ENCODE data around the gene FOXB2. TPM values are rescaled to one million over a fixed set of nuclear protein-coding genes. Genes with fewer than 3 reads are reported as not detected.
A peak's percentile ranks its signal among the peaks of the same experiment; 100 is the strongest.

The FOXB2 gene
- total RNA-seq, 4 donors from 2014 or later: not detected

- intact Hi-C loops (cut with DNase I): no loop called here
- 74% methylated on average over 9 of the region's 10 CpGs for WGBS
- Histone ChIP-seq H3K36me3 (no peaks in the 10 kb centered on the region), H3K4me3 (no peak overlapping the region), H3K27ac (replicated peaks in 1 of 4) (no peak overlapping the region), H3K4me1 (peaks cover 32 to 44% (median 36%) of the 10 kb centered on the region in 4 donors), H3K9me3 (no peaks in the 10 kb centered on the region), H3K27me3 (peaks cover 16 to 89% (median 54%) of the 10 kb centered on the region in 4 donors)
- DNase-seq (ENCODE audit: extremely low spot score): peak; percentile 91
- TF ChIP-seq, protein P1, sequence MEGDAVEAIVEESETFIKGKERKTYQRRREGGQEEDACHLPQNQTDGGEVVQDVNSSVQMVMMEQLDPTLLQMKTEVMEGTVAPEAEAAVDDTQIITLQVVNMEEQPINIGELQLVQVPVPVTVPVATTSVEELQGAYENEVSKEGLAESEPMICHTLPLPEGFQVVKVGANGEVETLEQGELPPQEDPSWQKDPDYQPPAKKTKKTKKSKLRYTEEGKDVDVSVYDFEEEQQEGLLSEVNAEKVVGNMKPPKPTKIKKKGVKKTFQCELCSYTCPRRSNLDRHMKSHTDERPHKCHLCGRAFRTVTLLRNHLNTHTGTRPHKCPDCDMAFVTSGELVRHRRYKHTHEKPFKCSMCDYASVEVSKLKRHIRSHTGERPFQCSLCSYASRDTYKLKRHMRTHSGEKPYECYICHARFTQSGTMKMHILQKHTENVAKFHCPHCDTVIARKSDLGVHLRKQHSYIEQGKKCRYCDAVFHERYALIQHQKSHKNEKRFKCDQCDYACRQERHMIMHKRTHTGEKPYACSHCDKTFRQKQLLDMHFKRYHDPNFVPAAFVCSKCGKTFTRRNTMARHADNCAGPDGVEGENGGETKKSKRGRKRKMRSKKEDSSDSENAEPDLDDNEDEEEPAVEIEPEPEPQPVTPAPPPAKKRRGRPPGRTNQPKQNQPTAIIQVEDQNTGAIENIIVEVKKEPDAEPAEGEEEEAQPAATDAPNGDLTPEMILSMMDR (IDR thresholded peaks at IDR 0.05): no peak
- TF ChIP-seq POLR2AphosphoS5 (IDR thresholded peaks at IDR 0.05) (no peak), POLR2A (IDR thresholded peaks at IDR 0.05; ENCODE audit: low read depth) (no peak), EP300 (IDR thresholded peaks at IDR 0.05) (no peak)
These were observed 4.3 kb downstream of the FOXB2 start for GRCh38 chr9:77023726-77024125.

GRCh38 chr9:77024776-77025545 lies 5.5 kb downstream of the FOXB2 start:
- no peak overlapping the region for H3K4me3 ChIP-seq
- DNase-seq (ENCODE audit: extremely low spot score): peak; percentile 84
- peaks cover 22 to 32% (median 24%) of the 10 kb centered on the region in 4 donors for H3K4me1 ChIP-seq
- WGBS: 85% methylated on average over 3 of the region's 3 CpGs
- H3K36me3 ChIP-seq: no peaks in the 10 kb centered on the region
- no peak overlapping the region for H3K27ac ChIP-seq (replicated peaks in 1 of 4)
- intact Hi-C loops (cut with DNase I): no loop called here
- H3K9me3 ChIP-seq: no peaks in the 10 kb centered on the region
- no peak for TF ChIP-seq POLR2A (IDR thresholded peaks at IDR 0.05; ENCODE audit: low read depth)
- TF ChIP-seq EP300 (IDR thresholded peaks at IDR 0.05): no peak
- TF ChIP-seq, protein P1 (IDR thresholded peaks at IDR 0.05): no peak
- no peak for TF ChIP-seq POLR2AphosphoS5 (IDR thresholded peaks at IDR 0.05)
- peaks cover 16 to 77% (median 42%) of the 10 kb centered on the region in 4 donors for H3K27me3 ChIP-seq

DNA sequence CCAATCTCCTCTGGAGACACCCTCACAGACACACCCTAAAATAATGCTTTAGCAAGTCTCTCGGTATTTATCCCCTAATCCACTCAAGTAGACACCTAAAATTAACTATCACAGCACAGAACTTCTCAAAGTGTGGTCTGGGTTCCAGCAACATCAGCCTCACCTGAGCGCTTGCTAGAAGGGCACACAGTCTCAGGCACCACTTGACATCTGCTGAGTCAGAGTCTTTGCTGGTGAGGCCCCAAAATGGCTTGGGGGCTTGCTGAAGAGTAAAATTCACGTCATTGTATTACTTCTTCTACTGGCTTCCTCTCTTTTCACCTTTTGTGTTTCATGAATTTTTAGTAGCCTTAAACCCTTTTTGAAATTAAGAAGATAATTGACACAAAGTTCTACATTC lies 9.0 kb downstream of the FOXB2 start:
- 45% methylated on average over 3 of the region's 3 CpGs for WGBS
- no peak for DNase-seq (ENCODE audit: extremely low spot score)
- no peaks in the 10 kb centered on the region for H3K4me1 ChIP-seq
- peaks cover 0 to 41% (median 9%) of the 10 kb centered on the region in 4 donors for H3K27me3 ChIP-seq
- intact Hi-C loops (cut with DNase I): no loop called here
- H3K9me3 ChIP-seq: no peaks in the 10 kb centered on the region
- H3K27ac ChIP-seq (replicated peaks in 1 of 4): no peak overlapping the region
- H3K36me3 ChIP-seq: no peaks in the 10 kb centered on the region
- H3K4me3 ChIP-seq: no peak overlapping the region
- TF ChIP-seq, protein P1 (IDR thresholded peaks at IDR 0.05): no peak
- TF ChIP-seq POLR2A (IDR thresholded peaks at IDR 0.05; ENCODE audit: low read depth): no peak
- TF ChIP-seq POLR2AphosphoS5 (IDR thresholded peaks at IDR 0.05): no peak
- TF ChIP-seq EP300 (IDR thresholded peaks at IDR 0.05): no peak

- Histone ChIP-seq H3K9me3 (no peaks in the 10 kb centered on the region), H3K27ac (replicated peaks in 1 of 4) (no peak overlapping the region), H3K36me3 (no peaks in the 10 kb centered on the region), H3K27me3 (peaks cover 0 to 26% (median 0%) of the 10 kb centered on the region in 4 donors), H3K4me1 (no peaks in the 10 kb centered on the region), H3K4me3 (no peak overlapping the region)
- intact Hi-C loops (cut with DNase I): no loop called here
- peak; percentile 87 for DNase-seq (ENCODE audit: extremely low spot score)
- 78% methylated on average over 2 of the region's 2 CpGs for WGBS
- no peak for TF ChIP-seq POLR2AphosphoS5 (IDR thresholded peaks at IDR 0.05)
- TF ChIP-seq EP300 (IDR thresholded peaks at IDR 0.05): no peak
- TF ChIP-seq, protein P1 (IDR thresholded peaks at IDR 0.05): no peak
- TF ChIP-seq POLR2A (IDR thresholded peaks at IDR 0.05; ENCODE audit: low read depth): no peak
These were observed 10.6 kb downstream of the FOXB2 start for GRCh38 chr9:77030045-77030444.
